Duodenal mucosa (tissue), 2 donors: ENCODE measurements around the gene FRMD3.

Experiments
- H3K27ac ChIP-seq: one replicate; pipeline ENCODE4 v1.7.0; 2013; ENCODE audit warnings: low read depth, low read length
- H3K27me3 ChIP-seq, 2 donors: one replicate each; pipeline ENCODE4 v1.7.0; 2013; ENCODE audit warnings: low read length in 2 of 2, control low read depth in 1 of 2; ENCODE audit not compliant: insufficient read depth in 2 of 2, control insufficient read depth in 1 of 2
- H3K36me3 ChIP-seq, 2 donors: one replicate each; pipeline ENCODE4 v1.7.0; 2013; ENCODE audit warnings: low read length in 2 of 2, control low read depth in 1 of 2; ENCODE audit not compliant: insufficient read depth in 2 of 2, control insufficient read depth in 1 of 2
- H3K4me1 ChIP-seq, 2 donors: one replicate each; pipeline ENCODE4 v1.7.0; 2013; ENCODE audit warnings: low read length in 2 of 2, control low read depth in 1 of 2; ENCODE audit not compliant: insufficient read depth in 2 of 2, control insufficient read depth in 1 of 2
- H3K4me3 ChIP-seq, 2 donors: one replicate each; pipeline ENCODE4 v1.7.0; 2013; ENCODE audit warnings: low read length in 2 of 2, low read depth in 1 of 2
- H3K9ac ChIP-seq, 2 donors: one replicate each; pipeline ENCODE4 v1.7.0; 2013; ENCODE audit warnings: low read length in 2 of 2, low read depth in 1 of 2
- H3K9me3 ChIP-seq, 2 donors: one replicate each; pipeline ENCODE4 v1.7.0; 2013; ENCODE audit warnings: low read length in 2 of 2, control low read depth in 1 of 2; ENCODE audit not compliant: control insufficient read depth in 1 of 2

FRMD3 gene

DNA sequence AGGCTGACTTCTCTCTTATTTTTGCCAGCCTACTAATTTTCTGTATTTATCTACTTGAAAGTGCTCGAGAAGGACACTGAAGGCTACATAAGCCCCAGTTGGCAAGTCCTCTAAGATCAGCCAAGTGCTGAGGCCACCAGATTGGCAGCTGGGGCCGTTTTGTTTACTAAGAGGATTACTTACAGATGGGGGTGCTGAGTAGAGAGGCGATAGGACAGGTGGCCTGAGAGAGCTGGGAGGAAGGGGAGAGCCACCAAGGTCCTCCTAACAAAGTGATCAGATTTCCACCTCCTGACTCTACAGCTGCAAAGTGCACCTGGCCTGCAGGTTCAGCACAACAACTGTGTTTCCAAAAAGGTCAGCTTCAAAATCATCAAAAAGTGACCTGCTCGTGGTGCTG, 32.9 kb downstream of the FRMD3 start:
- Histone ChIP-seq H3K4me1 (no peaks in the 10 kb centered on the region), H3K4me3 (no peak overlapping the region), H3K9ac (no peak overlapping the region), H3K9me3 (no peaks in the 10 kb centered on the region), H3K27ac (no peak overlapping the region), H3K36me3 (no peaks in the 10 kb centered on the region), H3K27me3 (no peaks in the 10 kb centered on the region)

DNA sequence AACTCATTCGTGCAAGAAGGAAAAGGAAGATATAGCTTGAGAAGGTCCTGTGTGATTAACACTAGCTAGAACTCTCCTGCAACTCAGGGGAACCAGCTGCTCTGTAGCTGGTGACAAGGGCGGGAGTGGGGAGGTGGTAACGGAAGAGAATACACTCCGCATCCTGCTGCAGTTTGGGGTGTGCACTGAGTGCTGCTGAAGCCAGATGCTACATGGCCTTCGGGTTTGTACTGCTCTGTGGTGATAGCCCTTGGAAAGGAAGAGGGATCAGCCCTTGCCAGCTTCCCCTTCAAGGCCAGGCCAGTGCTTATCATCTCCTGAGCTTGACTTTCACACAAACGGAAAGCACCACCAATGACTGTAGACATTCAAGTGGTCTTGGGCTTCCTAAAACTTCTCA, 34.3 kb downstream of the FRMD3 start:
- Histone ChIP-seq H3K4me1 (no peaks in the 10 kb centered on the region), H3K4me3 (no peak overlapping the region), H3K36me3 (no peaks in the 10 kb centered on the region), H3K9ac (no peak overlapping the region), H3K9me3 (no peaks in the 10 kb centered on the region), H3K27me3 (no peaks in the 10 kb centered on the region), H3K27ac (no peak overlapping the region)

DNA sequence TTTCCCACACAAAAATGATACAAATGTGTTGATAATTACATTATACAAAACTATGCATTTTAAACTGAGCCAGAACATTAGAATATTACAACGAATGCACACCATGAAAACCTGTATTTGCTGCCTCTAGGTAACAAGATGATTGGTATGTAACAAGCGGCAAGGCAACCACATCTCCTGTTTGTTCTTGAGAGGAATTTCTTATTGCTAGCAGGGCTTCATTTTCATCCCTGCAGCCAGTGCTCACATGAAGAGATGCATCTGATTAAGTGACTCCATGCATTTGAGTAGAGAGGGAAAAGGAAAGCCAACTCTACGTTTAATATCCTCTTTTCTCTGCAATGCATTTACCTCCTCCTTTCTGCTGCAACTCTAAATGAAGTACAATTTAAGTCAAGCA, 36.6 kb downstream of the FRMD3 start:
- H3K4me3 ChIP-seq: no peak overlapping the region
- no peaks in the 10 kb centered on the region for H3K27me3 ChIP-seq
- H3K27ac ChIP-seq: no peak overlapping the region
- no peaks in the 10 kb centered on the region for H3K36me3 ChIP-seq
- H3K9ac ChIP-seq: no peak overlapping the region
- H3K9me3 ChIP-seq: no peaks in the 10 kb centered on the region
- no peaks in the 10 kb centered on the region for H3K4me1 ChIP-seq

DNA sequence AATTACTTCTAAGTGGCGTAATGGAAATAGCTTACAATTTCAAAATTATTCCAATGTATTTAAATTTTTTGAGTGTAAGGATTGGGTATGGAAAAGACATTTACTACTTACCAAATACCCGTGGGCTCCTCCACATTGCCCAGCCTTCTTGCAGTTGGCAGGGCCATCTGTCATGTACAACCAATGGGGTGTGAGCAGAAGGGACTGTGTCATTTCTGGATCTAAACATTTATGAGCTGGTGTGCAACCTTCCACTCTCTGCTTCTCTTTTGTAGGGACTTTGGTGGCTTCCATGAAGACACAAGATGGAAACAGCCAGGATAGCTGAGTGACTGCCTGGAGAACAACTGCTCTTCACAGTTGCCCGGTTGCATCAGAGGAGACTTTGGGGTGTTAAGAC, 40.8 kb downstream of the FRMD3 start:
- H3K36me3 ChIP-seq: no peaks in the 10 kb centered on the region
- H3K9me3 ChIP-seq: no peaks in the 10 kb centered on the region
- H3K4me1 ChIP-seq: no peaks in the 10 kb centered on the region
- H3K27me3 ChIP-seq: no peaks in the 10 kb centered on the region
- H3K4me3 ChIP-seq: no peak overlapping the region
- H3K9ac ChIP-seq: no peak overlapping the region
- no peak overlapping the region for H3K27ac ChIP-seq

DNA sequence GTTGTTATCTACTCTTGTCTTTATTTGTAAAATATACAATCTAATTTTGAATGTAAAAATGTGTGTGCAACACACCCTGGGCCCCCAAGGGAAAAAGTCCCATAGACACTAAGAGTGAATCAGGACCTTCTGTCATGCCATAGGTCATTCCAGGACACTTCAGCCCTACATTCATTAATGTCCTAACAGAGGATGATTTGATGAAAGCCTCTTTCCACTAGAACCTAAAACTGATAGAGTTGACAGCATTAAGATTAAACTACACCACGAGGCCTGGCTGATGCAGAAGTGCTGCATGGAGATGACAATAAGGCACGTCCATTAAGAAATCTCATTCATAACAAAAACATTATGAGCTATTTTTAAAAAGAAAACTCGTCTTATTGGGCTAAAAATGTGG, 46.2 kb downstream of the FRMD3 start:
- no peaks in the 10 kb centered on the region for H3K4me1 ChIP-seq
- no peak overlapping the region for H3K27ac ChIP-seq
- no peaks in the 10 kb centered on the region for H3K9me3 ChIP-seq
- no peak overlapping the region for H3K9ac ChIP-seq
- no peak overlapping the region for H3K4me3 ChIP-seq
- no peaks in the 10 kb centered on the region for H3K36me3 ChIP-seq
- H3K27me3 ChIP-seq: no peaks in the 10 kb centered on the region

DNA sequence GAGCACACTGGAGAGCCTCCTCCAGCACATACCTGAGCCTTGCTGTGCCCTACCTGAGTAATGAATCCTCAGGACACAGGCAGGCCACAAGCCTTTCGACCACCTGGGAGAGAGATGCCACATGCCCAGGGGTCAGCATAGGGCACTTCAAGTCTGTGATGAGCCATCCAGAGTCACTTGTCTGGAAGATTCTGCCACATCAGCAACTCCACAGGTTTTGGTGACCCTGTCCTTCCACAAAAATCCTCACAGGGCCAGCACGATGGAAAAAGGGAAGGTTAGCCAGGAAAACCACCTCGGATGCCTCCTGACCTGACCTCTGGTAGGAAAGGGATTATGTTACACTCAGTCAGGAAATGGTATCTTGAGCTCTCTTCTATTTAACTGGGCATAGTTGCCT, 46.8 kb downstream of the FRMD3 start:
- Histone ChIP-seq H3K36me3 (no peaks in the 10 kb centered on the region), H3K4me3 (no peak overlapping the region), H3K9ac (no peak overlapping the region), H3K4me1 (no peaks in the 10 kb centered on the region), H3K27me3 (no peaks in the 10 kb centered on the region), H3K9me3 (no peaks in the 10 kb centered on the region), H3K27ac (no peak overlapping the region)

DNA sequence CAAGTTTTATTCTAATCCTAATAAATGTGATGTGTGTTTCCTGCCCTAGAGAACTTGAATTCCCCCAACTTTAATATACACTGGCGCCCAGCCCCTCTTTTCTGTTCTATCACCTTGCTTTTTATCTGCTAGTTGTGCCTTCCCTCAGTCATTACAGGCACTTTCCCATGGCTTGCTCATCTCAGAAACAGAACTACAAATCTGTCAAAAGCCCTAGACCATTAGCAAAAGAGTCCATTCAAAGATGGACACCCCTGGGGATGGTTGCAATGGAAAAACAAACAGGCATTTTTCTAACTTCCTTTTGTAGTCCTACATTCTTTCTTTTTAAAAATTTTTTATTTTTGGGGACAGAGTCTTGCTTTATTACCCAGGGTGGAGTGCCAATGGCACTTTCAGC, 48.2 kb downstream of the FRMD3 start:
- H3K9ac ChIP-seq: no peak overlapping the region
- no peak overlapping the region for H3K27ac ChIP-seq
- no peaks in the 10 kb centered on the region for H3K27me3 ChIP-seq
- H3K36me3 ChIP-seq: no peaks in the 10 kb centered on the region
- no peak overlapping the region for H3K4me3 ChIP-seq
- H3K4me1 ChIP-seq: no peaks in the 10 kb centered on the region
- H3K9me3 ChIP-seq: no peaks in the 10 kb centered on the region

DNA sequence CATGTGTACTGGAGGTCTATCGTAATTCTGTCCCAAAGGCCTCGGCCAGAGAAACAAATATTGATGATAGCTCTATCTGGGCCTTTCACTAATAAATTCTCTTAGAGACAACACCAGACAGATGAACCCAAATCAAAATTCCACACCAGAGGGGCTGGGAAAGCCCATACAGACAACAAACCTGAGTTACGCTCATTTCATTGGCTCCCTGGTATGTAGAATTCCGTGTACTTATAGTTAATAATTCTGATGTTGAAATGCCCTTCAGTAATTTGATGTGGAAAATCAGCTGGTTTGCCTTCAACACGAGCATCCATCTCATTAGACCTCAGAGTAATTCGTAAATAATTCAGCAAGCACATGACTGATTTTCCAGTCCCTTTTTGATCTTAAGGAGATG, 53.2 kb downstream of the FRMD3 start:
- Histone ChIP-seq H3K36me3 (no peaks in the 10 kb centered on the region), H3K4me3 (no peak overlapping the region), H3K4me1 (no peaks in the 10 kb centered on the region), H3K27me3 (no peaks in the 10 kb centered on the region), H3K9ac (no peak overlapping the region), H3K9me3 (peaks cover 0 to 2% of the 10 kb centered on the region in 2 donors), H3K27ac (no peak overlapping the region)

DNA sequence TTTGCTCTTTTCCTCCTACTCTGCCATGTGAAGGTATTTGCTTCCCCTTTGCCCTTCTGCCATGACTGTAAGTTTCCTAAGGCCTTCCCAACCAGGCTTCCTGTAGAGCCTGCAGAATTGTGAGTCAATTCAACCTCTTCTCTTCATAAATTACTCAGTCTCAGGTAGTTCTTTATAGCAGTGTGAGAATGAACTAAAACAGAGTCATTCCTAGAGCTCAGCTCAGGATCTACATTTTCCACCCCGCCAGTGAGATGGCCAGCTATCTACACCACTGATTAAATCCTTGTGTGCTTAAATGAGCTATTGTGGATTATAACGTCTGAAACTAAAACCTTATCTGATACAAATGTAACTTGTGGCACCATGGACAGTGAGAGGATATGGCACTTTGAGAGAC, 55.0 kb downstream of the FRMD3 start:
- no peak overlapping the region for H3K9ac ChIP-seq
- no peaks in the 10 kb centered on the region for H3K36me3 ChIP-seq
- H3K9me3 ChIP-seq: peaks cover 3 to 6% of the 10 kb centered on the region in 2 donors
- H3K4me3 ChIP-seq: no peak overlapping the region
- no peak overlapping the region for H3K27ac ChIP-seq
- H3K27me3 ChIP-seq: no peaks in the 10 kb centered on the region
- no peaks in the 10 kb centered on the region for H3K4me1 ChIP-seq

DNA sequence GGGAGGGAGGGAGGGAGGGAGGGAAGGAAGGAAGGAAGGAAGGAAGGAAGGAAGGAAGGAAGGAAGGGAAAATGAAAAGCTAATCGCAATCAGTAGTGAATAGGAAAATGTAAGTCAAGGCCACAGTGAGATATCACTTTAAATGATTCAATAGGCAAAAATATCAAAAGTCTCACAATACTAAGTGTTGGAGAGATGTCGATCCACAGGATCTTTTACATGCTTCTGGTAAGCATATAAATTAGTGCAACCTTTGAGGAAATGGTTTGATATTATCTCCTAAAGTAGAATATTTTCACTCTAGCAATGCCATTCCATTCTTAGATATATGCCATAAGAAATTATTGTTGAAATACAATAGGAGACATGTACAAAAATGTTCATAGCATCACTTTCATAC, 58.4 kb downstream of the FRMD3 start:
- Histone ChIP-seq H3K9ac (no peak overlapping the region), H3K27ac (no peak overlapping the region), H3K4me1 (no peaks in the 10 kb centered on the region), H3K9me3 (peaks cover 3 to 6% of the 10 kb centered on the region in 2 donors), H3K4me3 (no peak overlapping the region), H3K36me3 (no peaks in the 10 kb centered on the region), H3K27me3 (no peaks in the 10 kb centered on the region)

DNA sequence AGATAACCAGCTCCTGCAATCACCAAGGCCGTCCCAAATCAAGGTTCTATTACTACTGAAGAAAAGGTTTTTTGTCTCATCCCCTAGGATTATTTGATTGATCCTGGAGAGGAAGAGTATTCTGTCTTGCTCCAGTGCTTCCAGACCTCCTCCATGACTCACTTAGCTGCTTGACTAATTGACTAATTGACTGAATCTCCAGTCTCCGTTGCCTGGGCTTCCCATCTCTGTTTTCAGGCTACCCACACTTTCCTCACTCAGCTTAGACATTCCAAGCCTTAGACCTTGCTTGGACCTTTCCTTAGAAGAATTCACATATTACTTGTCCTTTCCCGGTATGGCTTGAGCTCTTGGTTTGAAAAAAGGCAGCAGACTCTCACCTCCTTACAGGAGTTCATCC, 60.6 kb downstream of the FRMD3 start:
- Histone ChIP-seq H3K9me3 (peaks cover 3 to 6% of the 10 kb centered on the region in 2 donors), H3K9ac (no peak overlapping the region), H3K27me3 (no peaks in the 10 kb centered on the region), H3K36me3 (no peaks in the 10 kb centered on the region), H3K4me3 (no peak overlapping the region), H3K4me1 (peaks cover 7 to 17% of the 10 kb centered on the region in 2 donors), H3K27ac (no peak overlapping the region)
